Transverse colon (tissue), 4 donors: ENCODE results near the gene MME.

ENCODE experiments used
- CTCF ChIP-seq, 5 experiments: fragments of 200-600 bp in 3 of 5; fragments of 450-650 bp in 2 of 5; sonication (generic) in 3 of 5; IDR thresholded peaks; 1 replicate in 2 of 5; 2 replicates in 3 of 5; pipeline ENCODE4 v1.5.1; 2016 to 2017; ENCODE audit warnings: antibody characterized with exemption in 5 of 5, inconsistent platforms in 3 of 5, mild to moderate bottlenecking in 2 of 5, moderate library complexity in 1 of 5
- EP300 ChIP-seq: sonication (generic); formaldehyde crosslinking; IDR thresholded peaks from one replicate; pipeline ENCODE4 v1.6.1; 2017; ENCODE audit warnings: antibody characterized with exemption, low read depth
- POLR2A ChIP-seq: fragments of 450-650 bp; IDR thresholded peaks from one replicate; pipeline ENCODE4 v1.6.1; 2016; ENCODE audit warnings: antibody characterized with exemption, mild to moderate bottlenecking, moderate library complexity
- POLR2AphosphoS5 ChIP-seq, 3 donors: sonication (generic); formaldehyde crosslinking; IDR thresholded peaks; one replicate each; pipeline ENCODE4 v1.6.1; 2016; ENCODE audit warnings: antibody characterized with exemption in 3 of 3

GRCh38 chr3:155189478-155189877, 109.4 kb downstream of the MME start:
- no peak for TF ChIP-seq EP300
- TF ChIP-seq CTCF (IDR thresholded peaks at IDR 0.05) = no peak
- no peak for TF ChIP-seq POLR2A
- TF ChIP-seq POLR2AphosphoS5 (IDR thresholded peaks at IDR 0.05) = no peak
